Neuron (in vitro differentiated cells): Measurements from ENCODE around the gene ATXN10.

Experiments
- H2AFZ ChIP-seq: one replicate; pipeline ENCODE4 v1.6.1; 2013; ENCODE audit warnings: low read depth, mild to moderate bottlenecking, inconsistent platforms, low read length, moderate library complexity
- H3K27me3 ChIP-seq: one replicate; pipeline ENCODE4 v1.6.1; 2013; ENCODE audit warnings: low read length; ENCODE audit not compliant: insufficient read depth
- H3K36me3 ChIP-seq: one replicate; pipeline ENCODE4 v1.6.1; 2013; ENCODE audit warnings: low read length; ENCODE audit not compliant: insufficient read depth
- H3K4me1 ChIP-seq: one replicate; pipeline ENCODE4 v1.6.1; 2013; ENCODE audit warnings: low read length; ENCODE audit not compliant: insufficient read depth
- H3K4me3 ChIP-seq: 2 replicates; pipeline ENCODE4 v1.5.1; 2013; ENCODE audit warnings: mild to moderate bottlenecking, low read length, moderate library complexity
- H3K9me3 ChIP-seq: one replicate; pipeline ENCODE4 v1.6.1; 2013; ENCODE audit warnings: low read length

Gene ATXN10

GRCh38 chr22:45845076-45845487, 173.4 kb downstream of the ATXN10 start:
- Histone ChIP-seq H3K36me3 (peaks cover 14% of the 10 kb centered on the region), H3K4me3 (peak overlapping the region; percentile 36)

GRCh38 chr22:45846952-45847351, 175.3 kb downstream of the ATXN10 start:
- Histone ChIP-seq H3K36me3 (peaks cover 24% of the 10 kb centered on the region), H2AFZ (no peak overlapping the region), H3K9me3 (peaks cover 13% of the 10 kb centered on the region), H3K4me1 (peaks cover 51% of the 10 kb centered on the region), H3K4me3 (no peak overlapping the region), H3K27me3 (no peaks in the 10 kb centered on the region)

More at GRCh38 chr22:45845076-45845487, 173.4 kb downstream of the ATXN10 start:
- Histone ChIP-seq H3K27me3 (no peaks in the 10 kb centered on the region), H2AFZ (no peak overlapping the region), H3K9me3 (peaks cover 3% of the 10 kb centered on the region), H3K4me1 (peaks cover 70% of the 10 kb centered on the region)

DNA sequence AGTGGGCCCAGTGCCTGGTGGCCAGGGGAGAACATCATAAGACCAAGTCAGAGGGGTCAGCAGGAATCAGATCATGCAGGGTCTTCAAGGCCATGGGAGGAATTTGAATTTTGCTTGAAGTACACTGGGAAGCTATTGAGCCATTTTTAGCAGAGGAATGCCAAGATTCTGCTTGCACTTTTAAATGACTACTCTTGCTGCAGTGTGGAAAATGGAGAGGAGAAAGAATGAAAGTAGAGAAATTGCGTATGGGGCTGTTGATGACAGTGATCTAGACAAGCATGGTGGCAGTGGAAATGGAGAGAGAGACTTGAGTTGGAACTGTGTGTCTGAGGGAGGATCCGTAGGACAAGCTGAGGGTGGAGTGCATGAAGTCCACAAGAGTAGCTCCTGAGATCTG, 177.3 kb downstream of the ATXN10 start:
- no peak overlapping the region for H3K4me3 ChIP-seq
- H2AFZ ChIP-seq, result no peak overlapping the region
- peaks cover 31% of the 10 kb centered on the region for H3K4me1 ChIP-seq
- H3K36me3 ChIP-seq, result peaks cover 33% of the 10 kb centered on the region
- H3K9me3 ChIP-seq, result peaks cover 26% of the 10 kb centered on the region
- H3K27me3 ChIP-seq, result no peaks in the 10 kb centered on the region

DNA sequence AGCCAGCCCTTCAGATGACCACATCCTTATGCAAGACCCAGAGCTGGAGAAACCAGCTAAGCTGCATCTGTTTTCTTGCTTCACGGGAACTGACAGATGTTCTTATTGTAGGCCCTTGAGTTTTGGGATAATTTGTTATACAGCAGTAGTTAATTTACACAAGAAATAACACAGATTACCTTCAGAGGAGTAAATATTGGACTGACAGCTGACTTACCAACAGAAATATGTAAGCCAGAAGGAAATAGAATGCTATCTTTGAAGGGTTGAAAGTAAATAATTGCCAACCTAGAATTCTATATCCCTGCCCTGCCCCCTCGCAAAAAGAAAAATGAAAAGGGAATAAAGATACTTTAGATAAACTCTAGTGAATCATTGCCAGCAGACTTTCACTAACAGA, 181.2 kb downstream of the ATXN10 start:
- Histone ChIP-seq H3K4me3 (no peak overlapping the region), H3K9me3 (peaks cover 34% of the 10 kb centered on the region), H3K27me3 (no peaks in the 10 kb centered on the region), H2AFZ (no peak overlapping the region), H3K4me1 (no peaks in the 10 kb centered on the region), H3K36me3 (peaks cover 51% of the 10 kb centered on the region)

DNA sequence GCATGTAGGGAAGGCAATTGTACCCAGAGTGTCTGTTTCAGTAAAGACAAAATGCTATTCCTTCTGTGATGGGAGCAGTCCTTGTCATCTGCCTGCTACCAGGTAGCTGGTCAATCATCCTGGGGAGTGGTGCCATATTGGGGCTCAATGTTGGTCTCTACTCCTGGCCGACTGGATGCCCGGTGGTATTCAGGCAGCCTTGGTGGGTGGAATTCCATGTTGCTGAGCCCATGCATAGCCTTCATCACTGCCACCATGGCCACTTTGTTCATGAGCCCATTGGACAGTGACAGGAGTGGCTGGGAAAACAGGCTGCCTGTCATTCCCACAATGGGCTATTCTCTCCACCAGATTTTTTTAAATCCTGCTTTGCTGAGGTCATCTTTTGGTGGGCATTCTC, 184.3 kb downstream of the ATXN10 start:
- Histone ChIP-seq H3K4me3 (no peak overlapping the region), H3K36me3 (peaks cover 45% of the 10 kb centered on the region), H3K27me3 (no peaks in the 10 kb centered on the region), H3K9me3 (peaks cover 27% of the 10 kb centered on the region), H2AFZ (no peak overlapping the region), H3K4me1 (no peaks in the 10 kb centered on the region)

DNA sequence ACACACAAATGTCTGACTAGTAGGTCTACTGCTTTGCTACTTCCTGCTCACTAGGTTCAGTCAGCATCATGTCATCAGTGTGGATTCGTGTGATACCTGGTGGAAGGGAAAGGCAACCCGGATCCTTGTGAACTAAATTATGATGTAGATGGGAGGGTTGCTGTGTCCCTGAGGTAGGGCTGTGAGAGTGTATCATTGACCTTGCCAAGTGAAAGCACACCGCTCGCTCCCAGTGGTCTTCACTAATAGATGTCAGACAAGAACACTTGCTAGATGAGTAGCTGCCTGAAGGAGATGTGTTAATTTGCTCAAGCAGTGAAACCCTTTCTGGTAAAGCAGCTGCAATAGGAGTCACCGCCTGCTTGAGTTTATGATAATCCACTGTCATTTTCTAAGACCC, 185.9 kb downstream of the ATXN10 start:
- Histone ChIP-seq H2AFZ (no peak overlapping the region), H3K36me3 (peaks cover 30% of the 10 kb centered on the region), H3K27me3 (no peaks in the 10 kb centered on the region), H3K4me1 (no peaks in the 10 kb centered on the region), H3K9me3 (peaks cover 17% of the 10 kb centered on the region), H3K4me3 (no peak overlapping the region)

DNA sequence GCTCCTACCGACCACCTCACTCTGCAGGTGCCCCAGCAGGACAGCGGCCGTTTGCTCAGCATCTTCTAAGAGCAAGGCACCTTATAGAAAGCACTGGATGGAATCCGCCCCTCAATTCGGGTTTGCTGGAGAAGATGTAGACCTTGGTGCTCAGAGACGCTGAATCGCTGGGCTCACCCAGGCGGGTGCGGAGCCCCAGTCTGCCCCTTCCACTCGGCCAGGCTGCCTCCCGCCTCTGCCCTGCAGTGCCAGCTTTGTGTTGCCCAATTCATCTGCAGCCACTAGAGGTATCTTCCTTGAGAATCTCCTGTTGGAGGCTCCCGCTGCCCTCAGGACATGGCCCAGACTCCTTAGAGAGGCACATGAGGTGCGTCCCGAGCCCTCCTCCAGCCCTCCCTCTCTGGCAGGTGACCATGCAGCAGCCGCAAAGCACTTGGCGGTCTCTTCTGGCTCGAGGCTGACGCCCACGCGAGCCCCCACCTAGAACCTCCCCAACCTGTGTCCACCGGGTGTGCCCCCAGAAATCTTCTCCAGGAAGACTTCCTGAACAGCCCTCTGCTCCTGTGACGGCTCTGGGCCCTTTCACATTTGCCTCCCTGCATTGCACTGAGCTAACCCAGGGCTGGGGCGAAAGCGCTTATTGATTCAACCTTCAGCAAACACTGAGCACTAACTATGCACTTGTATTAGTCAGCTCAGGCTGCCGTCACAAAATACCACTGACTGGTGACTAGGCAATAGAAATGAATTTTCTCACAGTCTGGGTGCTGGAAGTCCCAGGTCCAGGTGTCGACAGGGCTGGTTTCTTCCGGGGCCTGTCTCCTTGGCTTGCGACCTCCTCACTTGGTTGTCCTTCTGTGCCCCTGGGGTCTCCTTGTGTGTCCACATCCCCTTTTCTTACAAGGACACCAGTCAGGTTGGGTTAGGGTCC, 187.9 kb downstream of the ATXN10 start:
- Histone ChIP-seq H3K4me3 (no peak overlapping the region), H3K4me1 (peaks cover 9% of the 10 kb centered on the region), H3K36me3 (peaks cover 28% of the 10 kb centered on the region), H3K9me3 (peaks cover 9% of the 10 kb centered on the region), H3K27me3 (no peaks in the 10 kb centered on the region), H2AFZ (no peak overlapping the region)

DNA sequence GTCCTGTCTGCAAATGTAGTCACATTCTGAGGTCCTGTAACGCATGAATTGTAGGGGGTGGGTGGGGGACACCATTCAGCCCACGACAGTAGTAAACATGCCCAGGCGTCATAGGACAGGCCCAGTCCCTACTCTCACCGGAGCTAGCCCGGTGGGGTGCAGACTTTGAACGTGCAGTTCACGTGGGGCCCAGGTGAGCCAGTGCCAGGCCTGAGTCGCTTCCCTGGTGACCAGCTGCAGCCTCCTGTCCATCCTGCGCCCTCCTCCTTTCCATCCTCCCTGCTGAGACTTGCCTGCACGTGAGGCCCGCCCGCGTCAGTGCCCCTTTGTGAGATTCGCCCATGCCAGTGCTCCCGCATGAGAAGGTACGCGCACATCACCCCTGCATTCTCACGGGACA, 188.6 kb downstream of the ATXN10 start:
- H3K4me3 ChIP-seq, result no peak overlapping the region
- H3K36me3 ChIP-seq, result peaks cover 21% of the 10 kb centered on the region
- peaks cover 5% of the 10 kb centered on the region for H3K9me3 ChIP-seq
- no peak overlapping the region for H2AFZ ChIP-seq
- peaks cover 16% of the 10 kb centered on the region for H3K4me1 ChIP-seq
- H3K27me3 ChIP-seq, result no peaks in the 10 kb centered on the region

DNA sequence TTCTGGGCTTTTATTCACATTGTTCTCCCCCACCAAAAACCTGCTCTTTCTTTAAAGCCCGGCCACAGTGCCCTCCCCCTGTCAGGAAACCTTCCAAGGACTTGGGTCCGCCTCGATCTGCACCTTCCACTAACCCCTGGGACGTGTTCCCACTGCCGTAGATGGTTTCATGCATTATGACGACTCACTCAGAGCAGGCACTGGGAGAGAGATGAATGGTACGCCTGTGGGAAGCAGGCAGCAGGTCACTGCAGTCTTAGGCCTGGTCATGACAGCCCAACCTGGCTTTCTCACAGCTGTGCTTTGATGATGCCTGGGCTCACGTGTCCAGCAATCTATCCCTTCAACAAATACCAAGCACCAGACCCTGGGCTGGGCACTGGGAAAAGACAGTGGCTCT, 189.6 kb downstream of the ATXN10 start:
- peaks cover 2% of the 10 kb centered on the region for H3K9me3 ChIP-seq
- no peak overlapping the region for H2AFZ ChIP-seq
- peaks cover 18% of the 10 kb centered on the region for H3K36me3 ChIP-seq
- no peak overlapping the region for H3K4me3 ChIP-seq
- peaks cover 18% of the 10 kb centered on the region for H3K4me1 ChIP-seq
- H3K27me3 ChIP-seq, result no peaks in the 10 kb centered on the region

GRCh38 chr22:45863981-45864751, 192.5 kb downstream of the ATXN10 start:
- Histone ChIP-seq H3K4me1 (peaks cover 18% of the 10 kb centered on the region), H3K9me3 (peaks cover 6% of the 10 kb centered on the region), H3K4me3 (no peak overlapping the region), H2AFZ (no peak overlapping the region), H3K27me3 (no peaks in the 10 kb centered on the region), H3K36me3 (peaks cover 4% of the 10 kb centered on the region)

DNA sequence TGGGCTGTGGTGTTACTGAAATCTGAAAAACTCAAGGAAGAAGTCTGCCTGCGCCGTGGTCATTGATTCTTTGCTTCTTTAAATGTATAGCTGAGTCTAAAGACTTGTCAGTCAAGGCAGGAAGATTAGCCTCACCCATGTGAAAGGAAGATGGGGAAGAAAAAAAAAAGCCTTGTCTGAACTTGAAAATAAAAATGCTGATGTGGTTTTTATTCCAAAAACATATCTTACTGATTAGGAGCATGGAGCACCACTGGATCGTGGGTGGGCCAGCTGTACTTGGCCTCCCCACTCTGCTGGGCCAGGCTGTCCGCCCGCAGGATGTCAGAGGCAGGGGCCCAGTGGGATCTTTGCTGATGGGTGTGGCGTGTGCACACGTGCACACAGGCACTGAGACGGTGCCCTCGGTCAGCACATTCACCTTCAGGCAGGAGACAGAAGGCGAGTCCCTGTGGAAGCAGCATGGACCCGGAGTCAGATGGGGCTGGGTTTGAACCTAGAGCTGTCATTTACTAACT, 193.4 kb downstream of the ATXN10 start:
- no peak overlapping the region for H2AFZ ChIP-seq
- H3K27me3 ChIP-seq, result no peaks in the 10 kb centered on the region
- H3K36me3 ChIP-seq, result no peaks in the 10 kb centered on the region
- peaks cover 18% of the 10 kb centered on the region for H3K4me1 ChIP-seq
- H3K9me3 ChIP-seq, result peaks cover 7% of the 10 kb centered on the region
- H3K4me3 ChIP-seq, result no peak overlapping the region

DNA sequence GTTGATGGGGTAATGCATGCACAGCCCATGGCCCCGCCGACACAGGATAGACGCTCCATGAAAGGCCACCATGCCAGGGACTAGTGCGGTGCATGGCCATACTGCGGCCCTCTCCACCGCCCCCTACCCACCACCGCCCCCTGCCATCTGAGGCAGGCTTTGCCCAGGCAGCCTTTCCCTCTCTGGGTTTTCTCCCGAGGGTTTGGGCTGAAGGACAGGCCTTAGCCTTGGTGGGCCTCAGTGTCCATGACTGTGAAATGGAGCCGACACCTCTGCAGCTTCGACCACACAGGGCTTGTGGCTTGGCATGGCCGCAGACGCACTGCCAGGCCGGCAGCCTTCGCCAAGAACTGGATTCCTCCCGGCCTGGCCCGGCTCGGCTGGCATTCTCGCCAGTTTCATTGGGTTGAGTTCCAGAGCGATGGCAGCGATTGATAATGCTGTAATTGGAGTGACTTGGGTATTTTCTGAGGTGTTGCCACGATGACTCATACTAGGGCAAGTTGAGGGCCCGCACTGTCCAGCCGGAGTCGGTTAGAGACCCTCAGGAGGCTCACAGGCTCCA, 194.0 kb downstream of the ATXN10 start:
- Histone ChIP-seq H2AFZ (no peak overlapping the region), H3K9me3 (peaks cover 7% of the 10 kb centered on the region), H3K4me3 (no peak overlapping the region), H3K4me1 (peaks cover 18% of the 10 kb centered on the region), H3K36me3 (no peaks in the 10 kb centered on the region), H3K27me3 (no peaks in the 10 kb centered on the region)
